GM06990 (cell line): ENCODE results near the gene ZNF407.
"Not testable (repeated sequence)": the region's sequence is repeated elsewhere in the genome, so short reads cannot be mapped to it uniquely, and the experiment has no call there.

Experiments
- DNase-seq: peaks from one replicate; pipeline ENCODE4 v3.0.0-alpha.2; 2011; ENCODE audit not compliant: insufficient read length; ENCODE audit errors: extremely low read depth
- H3K27me3 ChIP-seq: replicated peaks from 2 replicates; pipeline ENCODE4 v1.6.0; 2011; ENCODE audit warnings: low read length; ENCODE audit not compliant: control insufficient read depth, insufficient read depth
- H3K36me3 ChIP-seq: 2 replicates; pipeline ENCODE4 v1.5.1; 2011; ENCODE audit warnings: low read length; ENCODE audit not compliant: control insufficient read depth, insufficient read depth
- H3K4me3 ChIP-seq: replicated peaks from 2 replicates; pipeline ENCODE4 v1.5.1; 2011; ENCODE audit warnings: low read depth, mild to moderate bottlenecking, control low read depth, low read length
- CTCF ChIP-seq: IDR thresholded peaks from 2 replicates; pipeline ENCODE4 v1.5.1; 2011; ENCODE audit warnings: low read length, control low read depth, mild to moderate bottlenecking, inconsistent platforms; ENCODE audit not compliant: insufficient read depth, poor library complexity, severe bottlenecking

The ZNF407 gene

GRCh38 chr18:74563999-74564398, 33.7 kb upstream of the ZNF407 start:
- H3K27me3 ChIP-seq = peaks cover 1% of the 10 kb centered on the region; the same call in 1 of the 2 replicates
- H3K36me3 ChIP-seq = no peaks in the 10 kb centered on the region
- no peak for TF ChIP-seq CTCF
- H3K4me3 ChIP-seq = no peak overlapping the region
- DNase-seq = no peak

- H3K4me3 ChIP-seq, H3K36me3 ChIP-seq, DNase-seq, H3K27me3 ChIP-seq: not testable (repeated sequence)
Measured at GRCh38 chr18:74565164-74565563, 32.5 kb upstream of the ZNF407 start.

DNA sequence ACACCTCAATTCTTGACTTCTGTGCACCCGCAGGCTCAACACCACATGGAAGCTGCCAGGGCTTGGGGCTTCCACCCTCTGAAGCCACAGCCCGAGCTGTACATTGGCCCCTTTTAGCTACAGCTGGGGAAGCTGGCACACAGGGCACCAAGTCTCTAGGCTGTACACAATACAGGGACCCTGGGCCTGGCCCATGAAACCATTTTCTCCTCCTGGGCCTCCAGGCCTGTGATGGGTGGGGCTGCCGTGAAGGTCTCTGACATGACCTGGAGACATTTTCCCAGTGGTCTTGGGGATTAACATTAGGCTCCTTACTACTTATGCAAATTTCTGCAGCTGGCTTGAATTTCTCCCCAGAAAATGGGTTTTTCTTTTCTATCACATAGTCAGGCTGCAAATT, 31.7 kb upstream of the ZNF407 start:
- not testable (repeated sequence) for H3K27me3 ChIP-seq, DNase-seq, H3K4me3 ChIP-seq, H3K36me3 ChIP-seq

- no peaks in the 10 kb centered on the region for H3K36me3 ChIP-seq
- H3K4me3 ChIP-seq = no peak overlapping the region
- no peak for TF ChIP-seq CTCF
- no peak for DNase-seq
- no peaks in the 10 kb centered on the region for H3K27me3 ChIP-seq
Measured at GRCh38 chr18:74567822-74568221, 29.8 kb upstream of the ZNF407 start.

DNA sequence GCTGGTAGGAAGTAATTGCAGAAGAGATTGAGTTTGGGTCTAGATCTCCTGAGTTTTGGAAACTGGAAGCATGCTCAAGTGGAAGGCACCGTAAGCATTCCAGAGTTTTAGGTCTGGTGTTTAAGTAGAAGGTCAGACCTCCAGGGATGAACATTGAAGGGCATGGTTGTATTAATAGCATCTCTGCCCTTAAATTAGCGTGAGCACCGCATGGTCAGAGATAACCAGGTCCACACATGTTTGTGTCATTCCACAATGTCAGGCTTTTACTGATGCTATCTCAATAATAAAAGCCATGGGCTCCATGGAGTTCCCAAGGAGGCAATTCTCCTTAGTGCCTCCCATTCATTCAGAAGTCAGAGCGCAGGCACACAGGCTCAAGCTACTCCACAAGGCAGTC, 28.3 kb upstream of the ZNF407 start:
- TF ChIP-seq CTCF = no peak
- DNase-seq = no peak

DNA sequence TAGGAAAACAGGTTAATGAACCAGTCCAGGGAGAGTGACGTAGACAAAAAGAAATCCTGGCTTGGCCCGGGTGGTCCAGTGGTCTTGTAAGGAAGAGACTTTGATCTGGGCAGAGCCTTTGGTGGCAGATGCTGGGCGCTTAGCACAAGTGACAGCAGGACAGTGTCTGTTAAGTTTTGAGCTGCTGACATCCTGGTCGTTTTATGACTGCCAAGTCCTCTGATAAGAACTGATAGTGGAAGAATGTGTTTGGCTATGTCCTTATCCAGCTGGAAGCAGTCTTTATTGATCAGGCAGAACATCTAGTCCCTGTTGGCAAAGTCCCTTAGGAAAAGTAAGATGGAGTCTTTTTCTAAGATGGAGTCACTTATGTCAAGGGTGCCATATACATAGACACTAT, 27.4 kb upstream of the ZNF407 start:
- no peaks in the 10 kb centered on the region for H3K36me3 ChIP-seq
- H3K4me3 ChIP-seq = no peak overlapping the region
- TF ChIP-seq CTCF = no peak
- no peaks in the 10 kb centered on the region for H3K27me3 ChIP-seq
- DNase-seq = no peak

More for the DNA sequence above, 28.3 kb upstream of the ZNF407 start:
- Histone ChIP-seq H3K27me3 (no peaks in the 10 kb centered on the region), H3K4me3 (no peak overlapping the region), H3K36me3 (no peaks in the 10 kb centered on the region)

DNA sequence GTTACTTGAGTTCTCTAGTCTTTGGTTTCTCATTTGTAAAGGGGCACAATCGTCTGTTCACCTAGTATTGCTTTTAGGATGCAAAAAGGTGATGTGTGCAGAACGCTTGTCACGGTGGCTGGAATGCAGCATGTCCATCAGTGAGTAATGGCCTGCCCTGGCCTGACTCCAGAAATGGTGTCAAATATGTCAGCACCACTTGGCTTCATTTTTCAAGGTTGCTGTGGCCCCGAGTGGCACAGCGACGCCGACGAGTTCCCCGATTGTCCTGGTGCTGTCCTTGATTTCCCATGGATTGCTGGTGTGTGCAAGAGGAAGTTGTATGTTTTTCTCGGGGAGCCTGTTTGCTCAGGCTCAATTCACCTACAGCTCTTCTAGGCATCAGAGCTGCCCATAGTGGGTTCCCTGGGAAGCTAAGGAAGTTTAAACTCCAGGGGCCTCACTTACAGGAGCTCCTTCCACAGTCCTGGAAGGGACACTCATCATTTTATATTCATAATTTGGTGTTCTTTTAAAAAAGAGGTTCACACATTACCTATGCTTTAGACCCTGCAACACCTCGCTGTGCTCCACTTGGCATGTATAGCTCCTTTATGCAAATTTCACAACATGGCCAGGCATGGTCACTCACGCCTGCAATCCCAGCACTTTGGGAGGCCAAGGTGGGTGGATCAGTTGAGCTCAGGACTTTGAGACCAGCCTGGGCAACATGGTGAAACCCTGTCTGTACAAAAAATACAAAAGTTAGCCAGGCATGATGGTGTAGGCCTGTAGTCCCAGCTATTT, 25.6 kb upstream of the ZNF407 start:
- DNase-seq = no peak
- Histone ChIP-seq H3K36me3 (no peaks in the 10 kb centered on the region), H3K27me3 (no peaks in the 10 kb centered on the region), H3K4me3 (no peak overlapping the region)
- TF ChIP-seq CTCF = no peak
